HCT116 (cell line): Measurements from ENCODE around the gene NDUFA8. TPM values are rescaled to one million over a fixed set of nuclear protein-coding genes. Genes with fewer than 3 reads are reported as not detected.

Experiments used
- ATAC-seq: fragments of 200-7000 bp; cut with Tn5 transposase; 2 replicates; pipeline ENCODE4 v1.9.1; 2020; ENCODE audit warnings: mild to moderate bottlenecking, moderate library complexity
- BruUV-seq: library from RNA; stranded (reverse); fragments of 400-500 nt; replicated peaks from 2 replicates; lab custom pipeline; 2021; lab: Mats Ljungman, UMichigan
- CTCF ChIA-PET: fragments of 300-600 bp; sonication (Branson Sonifier 250); formaldehyde crosslinking; loops from one replicate; lab custom pipeline; 2021; ENCODE audit warnings: antibody characterized with exemption; lab: Charles Lee
- POLR2A ChIA-PET: fragments of 300-600, 350-600 bp; sonication (Branson Sonifier 250); formaldehyde crosslinking; loops from one replicate; lab custom pipeline; 2021; ENCODE audit warnings: antibody characterized with exemption; lab: Charles Lee
- RAD21 ChIA-PET, 2 experiments: fragments of 300-600 bp; sonication (Branson Sonifier 250); formaldehyde crosslinking; loops; one replicate each; lab custom pipeline; 2023; ENCODE audit warnings: low total read pairs in 2 of 2; ENCODE audit not compliant: uncharacterized antibody in 2 of 2, unreplicated experiment in 2 of 2, low non-redundant PET in 1 of 2; lab: Charles Lee
- DNase-seq: peaks from one replicate; pipeline ENCODE4 v3.0.0-alpha.2; 2010; ENCODE audit warnings: low read depth, low spot score
- H2AFZ ChIP-seq: fragments of 200-600 bp; shearing (Covaris generic), sonication (generic); 2 replicates; pipeline ENCODE4 v1.6.1; 2017; ENCODE audit warnings: low read depth, mixed run types, mixed read lengths, antibody characterized with exemption, low read length; ENCODE audit not compliant: poor library complexity, severe bottlenecking
- H3K27ac ChIP-seq: 2 replicates; pipeline ENCODE4 v1.5.1; 2012; ENCODE audit warnings: low read depth, low read length
- H3K27me3 ChIP-seq: fragments of 200-600 bp; sonication (generic); 2 replicates; pipeline ENCODE4 v1.6.1; 2016; ENCODE audit warnings: mixed run types, low read length, mixed read lengths; ENCODE audit not compliant: insufficient read depth
- H3K36me3 ChIP-seq, 2 experiments: fragments of 200-500 bp in 1 of 2; fragments of 200-600 bp in 1 of 2; sonication (Bioruptor generic) in 1 of 2; sonication (generic) in 1 of 2; 2 replicates each; pipeline versions ENCODE4 v1.5.1 to v1.6.1; 2014 to 2016; ENCODE audit warnings: low read length in 2 of 2, inconsistent platforms in 1 of 2, mixed read lengths in 1 of 2, mixed run types in 1 of 2; ENCODE audit not compliant: insufficient read depth in 2 of 2, control insufficient read depth in 1 of 2
- H3K4me1 ChIP-seq, 2 experiments: fragments of 200-600 bp in 1 of 2; sonication (generic) in 1 of 2; 2 replicates each; pipeline versions ENCODE4 v1.5.1 to v1.6.1; 2012 to 2017; ENCODE audit warnings: low read length in 2 of 2, inconsistent platforms in 1 of 2, mild to moderate bottlenecking in 1 of 2, mixed read lengths in 1 of 2, mixed run types in 1 of 2, moderate library complexity in 1 of 2; ENCODE audit not compliant: insufficient read depth in 2 of 2, control insufficient read depth in 1 of 2
- H3K4me2 ChIP-seq: fragments of 200-600 bp; sonication (generic); 2 replicates; pipeline ENCODE4 v1.6.1; 2017; ENCODE audit warnings: mixed run types, low read length, mixed read lengths
- H3K4me3 ChIP-seq, 2 experiments: fragments of 200-600 bp in 1 of 2; sonication (generic) in 1 of 2; replicated peaks in 1 of 2; 2 replicates each; pipeline ENCODE4 v1.5.1; 2011 to 2016; ENCODE audit warnings: low read length in 2 of 2, control low read depth in 1 of 2, low read depth in 1 of 2, mild to moderate bottlenecking in 1 of 2, mixed read lengths in 1 of 2, mixed run types in 1 of 2
- H3K79me2 ChIP-seq: fragments of 200-600 bp; sonication (generic); 2 replicates; pipeline ENCODE4 v1.6.1; 2017; ENCODE audit warnings: mild to moderate bottlenecking, mixed run types, low read length, moderate library complexity, mixed read lengths; ENCODE audit not compliant: insufficient read depth
- H3K9ac ChIP-seq: fragments of 200-600 bp; sonication (generic); 2 replicates; pipeline ENCODE4 v1.6.1; 2016; ENCODE audit warnings: low read length, mixed read lengths
- H3K9me2 ChIP-seq: fragments of 200-600 bp; sonication (generic), shearing (Covaris generic); 2 replicates; pipeline ENCODE4 v1.6.1; 2017; ENCODE audit warnings: mixed run types, mild to moderate bottlenecking, moderate library complexity; ENCODE audit not compliant: insufficient read depth
- H3K9me3 ChIP-seq, 2 experiments: fragments of 200-500 bp in 1 of 2; fragments of 200-600 bp in 1 of 2; sonication (Bioruptor generic) in 1 of 2; sonication (generic) in 1 of 2; 2 replicates each; pipeline ENCODE4 v1.6.1; 2014 to 2017; ENCODE audit warnings: low read length in 2 of 2, mixed read lengths in 2 of 2, inconsistent platforms in 1 of 2, low read depth in 1 of 2, mild to moderate bottlenecking in 1 of 2, mixed run types in 1 of 2, moderate library complexity in 1 of 2; ENCODE audit not compliant: control insufficient read depth in 1 of 2, insufficient read depth in 1 of 2
- H4K20me1 ChIP-seq: fragments of 200-600 bp; sonication (generic), shearing (Covaris generic); 2 replicates; pipeline ENCODE4 v1.6.1; 2017; ENCODE audit warnings: mixed run types, mild to moderate bottlenecking, moderate library complexity; ENCODE audit not compliant: insufficient read depth
- FOSL1 ChIP-seq: IDR thresholded peaks from 2 replicates; pipeline ENCODE4 v1.6.1; 2012; ENCODE audit warnings: low read depth
- MAX ChIP-seq: IDR thresholded peaks from 2 replicates; pipeline ENCODE4 v1.6.1; 2012
- POLR2A ChIP-seq: IDR thresholded peaks from 2 replicates; pipeline ENCODE4 v1.7.0; 2011; ENCODE audit warnings: borderline replicate concordance; ENCODE audit not compliant: insufficient read depth, insufficient read length; ENCODE audit errors: extremely low read depth
- POLR2AphosphoS5 ChIP-seq: IDR thresholded peaks from 2 replicates; pipeline ENCODE4 v1.6.1; 2011; ENCODE audit warnings: mild to moderate bottlenecking, low read depth, low read length, moderate library complexity
- RAD21 ChIP-seq: IDR thresholded peaks from 2 replicates; pipeline ENCODE4 v1.6.1; 2012; ENCODE audit warnings: low read depth, mild to moderate bottlenecking
- REST ChIP-seq: IDR thresholded peaks from 2 replicates; pipeline ENCODE4 v1.6.1; 2012; ENCODE audit warnings: low read depth
- SP1 ChIP-seq: IDR thresholded peaks from 2 replicates; pipeline ENCODE4 v1.6.1; 2012; ENCODE audit warnings: low read depth
- SRF ChIP-seq: IDR thresholded peaks from 2 replicates; pipeline ENCODE4 v1.6.1; 2012; ENCODE audit warnings: low read depth
- ZBTB33 ChIP-seq: IDR thresholded peaks from 2 replicates; pipeline ENCODE4 v1.6.1; 2011; ENCODE audit warnings: mild to moderate bottlenecking, low read length, moderate library complexity; ENCODE audit not compliant: insufficient replicate concordance; ENCODE audit errors: extremely low read depth
- ZNF274 ChIP-seq: fragments of 200-500 bp; sonication (Bioruptor generic); IDR thresholded peaks from 2 replicates; pipeline ENCODE4 v1.6.1; 2014; ENCODE audit warnings: mild to moderate bottlenecking, low read depth, low read length, inconsistent platforms
- intact Hi-C: fragments of 100-400 bp; cut with micrococcal nuclease; formaldehyde crosslinking; loops from 2 replicates; pipeline ENCODE4 v1.10.0; 2022
- total RNA-seq: library from RNA; stranded (reverse); gene quantifications from one replicate; pipeline ENCODE4 v1.2.1, GENCODE V29; 2021; ENCODE audit not compliant: unreplicated experiment

The NDUFA8 gene
- total RNA-seq, 1 experiment from 2014 or later: 84.5 TPM

GRCh38 chr9:122096620-122097415, 62.8 kb downstream of the NDUFA8 start:
- DNase-seq: no peak
- Histone ChIP-seq H3K9ac (no peak overlapping the region), H3K36me3 (no peaks in the 10 kb centered on the region), H2AFZ (no peak overlapping the region), H3K9me3 (no peaks in the 10 kb centered on the region), H3K27ac (no peak overlapping the region), H3K27me3 (no peaks in the 10 kb centered on the region), H3K9me2 (no peaks in the 10 kb centered on the region), H3K4me3 (no peak overlapping the region), H3K4me2 (no peak overlapping the region), H3K4me1 (peaks cover 8 to 12% of the 10 kb centered on the region in 2 experiments), H3K79me2 (no peaks in the 10 kb centered on the region; the same call in 1 of the 2 replicates), H4K20me1 (no peaks in the 10 kb centered on the region)
- POLR2A ChIA-PET: no interaction called here
- CTCF ChIA-PET: interaction anchor here (3.9 to 6.4 kb wide), 2 partner anchors 27 to 254 kb away, joined by 75 to 169 read pairs; no protein-coding TSS in a partner anchor
- no TSS peak for BruUV-seq
- ATAC-seq: no peak
- intact Hi-C loops: loop anchor here (10.0 kb wide), 2 partner anchors 552 to 1258 kb away; partner anchors contain the start of gene CRB2
- RAD21 ChIA-PET: no interaction called here
- TF ChIP-seq ZBTB33 (no peak), RAD21 (no peak), MAX (no peak), FOSL1 (no peak), POLR2A (no peak), REST (no peak), POLR2AphosphoS5 (no peak), ZNF274 (no peak), SRF (no peak), SP1 (no peak)
